Measurements from ENCODE around the gene PALD1.
"Not testable (repeated sequence)": the region's sequence is repeated elsewhere in the genome, so short reads cannot be mapped to it uniquely, and the experiment has no call there.

PALD1 gene

DNA sequence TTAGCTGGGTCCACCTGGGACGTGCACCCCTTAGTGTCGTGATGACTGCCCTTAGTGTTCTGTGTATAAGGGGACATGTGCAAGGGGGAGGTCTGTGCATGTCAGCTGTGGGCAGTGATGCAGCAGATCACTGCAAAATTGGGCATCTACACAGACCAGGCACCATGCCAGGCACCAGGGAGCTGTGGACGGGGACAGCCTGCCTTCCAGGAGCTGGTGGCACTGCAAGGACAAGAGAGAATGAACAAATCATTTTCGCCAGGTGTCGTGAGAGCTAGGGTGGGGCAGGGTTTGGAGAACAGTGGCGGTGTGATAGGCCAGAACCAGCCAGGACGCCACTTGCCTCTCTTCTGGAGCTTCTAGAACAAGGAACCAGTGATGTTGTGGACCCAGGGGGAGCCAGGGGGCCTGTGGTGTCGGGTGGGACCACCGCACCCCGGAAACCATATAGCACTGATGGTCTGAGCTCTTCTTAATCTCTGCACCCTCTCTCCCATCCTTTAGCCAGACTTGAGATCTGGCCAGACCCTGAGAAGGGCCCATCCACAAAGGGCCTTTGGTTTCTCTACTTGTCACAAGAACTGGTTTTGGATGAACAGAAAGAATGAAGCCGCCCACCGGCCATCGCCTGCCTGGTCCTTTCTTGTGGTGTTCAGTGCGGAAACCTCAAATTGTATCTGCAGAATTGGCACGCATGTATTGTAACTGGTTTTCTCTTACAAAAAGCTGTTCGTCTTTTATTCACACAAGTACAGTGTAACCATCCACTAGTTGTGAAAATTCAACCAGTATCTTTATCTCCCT lies 93.3 kb downstream of the PALD1 start:
- no peak for DNase-seq (ENCODE audit: low spot score)

DNA sequence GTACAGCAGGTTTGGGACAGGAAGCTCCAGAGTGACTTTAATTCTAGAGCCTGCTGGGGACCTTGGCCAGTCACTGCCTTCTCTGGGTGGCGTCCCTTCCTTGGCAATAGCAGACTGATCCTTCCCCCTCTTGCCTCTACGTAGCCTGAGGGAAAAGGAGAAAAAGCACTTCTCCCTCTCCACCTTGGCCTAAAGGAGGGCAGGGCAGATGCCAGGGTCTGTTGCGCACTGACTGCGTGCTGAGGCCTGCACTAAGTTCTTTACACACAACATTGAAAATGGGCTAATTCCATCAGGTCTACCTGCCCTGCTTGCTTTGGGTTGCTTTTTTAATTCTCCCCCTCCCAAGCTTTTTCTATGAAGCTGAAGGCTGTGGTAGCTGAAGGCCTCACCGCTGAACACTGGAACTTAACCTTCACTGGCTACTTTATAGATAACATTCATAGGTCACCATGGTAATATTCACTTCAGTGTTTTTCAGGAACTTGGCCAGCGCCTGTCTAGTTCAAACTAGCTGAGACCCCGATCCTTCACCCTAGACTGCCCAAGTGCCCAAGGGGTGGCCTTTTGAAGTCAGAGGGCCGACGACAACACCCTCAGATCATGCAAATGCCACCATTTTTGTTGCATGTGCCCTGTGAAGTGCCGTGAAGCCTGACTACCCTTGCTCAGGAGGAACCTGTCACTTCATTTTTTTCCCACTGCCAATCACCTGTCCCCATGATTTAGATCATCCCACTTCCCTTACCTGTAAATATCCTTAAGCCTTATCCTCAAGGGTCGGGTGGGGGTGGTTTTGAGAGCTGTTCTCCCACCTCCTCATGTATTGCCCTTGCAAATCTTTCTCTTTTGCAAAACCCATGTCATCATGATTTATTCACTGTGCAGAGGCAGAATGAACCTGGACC lies 95.3 kb downstream of the PALD1 start:
- no peak for DNase-seq (ENCODE audit: low spot score)

DNA sequence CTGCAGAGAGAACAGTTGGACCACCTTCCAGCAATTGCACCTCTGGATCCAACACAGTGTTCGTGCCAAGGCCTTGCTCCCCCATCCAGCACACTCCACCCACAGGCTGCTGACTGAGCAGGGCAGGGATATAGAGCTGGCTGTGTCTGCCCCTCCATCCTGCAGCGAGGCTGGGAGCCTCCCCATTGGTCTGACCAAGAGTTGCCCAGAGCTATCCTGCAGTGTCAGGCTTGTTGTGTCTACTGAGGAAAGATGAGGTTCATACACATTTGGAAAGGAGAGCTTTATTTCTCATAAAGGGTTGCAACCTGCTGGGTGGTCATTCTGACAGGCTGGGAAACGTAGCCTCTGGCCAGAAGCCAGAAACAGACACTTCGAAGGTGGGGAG lies 96.9 kb downstream of the PALD1 start:
- DNase-seq (ENCODE audit: low spot score): no peak

DNA sequence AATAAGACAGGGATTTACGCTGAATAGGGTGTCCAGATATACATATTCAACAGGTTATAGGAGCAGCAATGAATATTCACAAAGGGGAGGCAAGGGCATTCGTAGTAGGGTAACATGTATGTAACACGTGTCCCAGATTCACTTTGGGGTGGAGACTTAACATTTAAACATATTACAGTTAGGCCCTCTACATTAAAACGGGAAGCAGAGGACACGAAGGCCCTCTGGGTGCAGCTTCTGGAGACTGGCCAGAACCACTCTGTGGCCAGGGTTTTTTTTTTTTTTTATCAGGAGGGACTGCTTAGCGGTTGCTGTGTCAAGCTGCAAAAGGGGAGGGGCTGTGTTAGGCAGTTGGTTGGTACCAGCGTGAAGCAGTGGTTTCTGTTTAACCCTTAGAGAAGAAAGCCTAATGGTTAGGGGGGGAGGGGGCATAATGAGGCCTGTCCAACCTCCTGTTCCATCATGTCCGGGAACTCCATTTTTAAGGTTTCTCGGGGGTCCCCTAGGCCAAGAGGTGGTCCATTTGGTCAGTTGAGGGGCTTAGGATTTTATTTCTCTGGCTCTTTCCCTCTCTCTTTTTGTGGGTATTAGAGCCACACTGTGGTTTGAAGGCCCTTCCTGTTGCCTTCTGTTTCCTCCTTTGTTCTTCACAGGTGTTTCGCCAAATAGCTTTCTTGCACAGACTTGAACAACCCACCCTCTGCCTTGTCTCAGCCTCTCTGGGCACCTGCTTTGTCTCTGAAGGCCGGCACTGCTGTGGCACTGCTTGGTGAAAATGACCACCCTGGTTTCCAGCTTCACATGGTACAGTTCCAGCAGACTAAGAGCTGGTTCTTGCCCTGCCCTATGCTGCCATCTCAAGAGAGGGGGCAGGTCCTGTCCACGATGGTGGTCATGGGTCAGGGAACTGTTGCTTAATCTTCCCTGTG lies 97.6 kb downstream of the PALD1 start:
- DNase-seq (ENCODE audit: low spot score): peak; percentile 45

DNA sequence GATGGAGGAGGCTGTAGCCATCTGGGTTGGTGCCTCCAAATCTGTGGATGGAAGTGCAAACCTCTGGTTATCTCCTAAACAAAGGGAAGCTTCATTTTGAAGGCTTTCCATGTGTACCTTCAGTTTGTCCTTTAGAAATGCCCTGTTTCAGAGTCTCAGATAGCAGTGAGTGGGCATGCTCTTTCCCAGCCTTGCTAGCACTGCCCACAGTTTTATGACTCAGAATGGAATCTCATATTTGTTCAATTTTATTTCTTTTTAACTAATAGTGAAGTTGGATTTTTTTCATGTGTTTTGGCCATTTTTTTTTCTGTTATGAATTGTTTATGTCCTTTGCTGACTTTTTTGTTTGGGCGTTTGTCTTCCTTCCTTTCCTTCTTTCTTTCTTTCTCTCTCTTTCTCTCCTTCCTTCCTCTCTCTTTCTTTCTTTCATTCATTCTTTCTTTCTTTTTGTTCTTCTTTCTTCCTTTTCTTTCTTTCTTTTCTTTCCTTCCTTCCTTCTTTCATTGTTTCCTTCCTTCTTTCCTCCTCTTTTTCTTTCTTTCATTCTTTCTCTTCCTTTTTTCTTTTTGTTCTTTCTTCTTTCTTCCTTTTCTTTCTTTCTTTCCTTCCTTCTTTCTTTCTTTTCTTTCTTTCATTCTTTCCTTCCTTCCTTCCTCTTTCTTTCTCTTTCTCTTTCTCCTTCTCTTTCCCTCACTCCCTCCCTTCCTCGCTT lies 98.4 kb downstream of the PALD1 start:
- no peak for DNase-seq (ENCODE audit: low spot score)

DNA sequence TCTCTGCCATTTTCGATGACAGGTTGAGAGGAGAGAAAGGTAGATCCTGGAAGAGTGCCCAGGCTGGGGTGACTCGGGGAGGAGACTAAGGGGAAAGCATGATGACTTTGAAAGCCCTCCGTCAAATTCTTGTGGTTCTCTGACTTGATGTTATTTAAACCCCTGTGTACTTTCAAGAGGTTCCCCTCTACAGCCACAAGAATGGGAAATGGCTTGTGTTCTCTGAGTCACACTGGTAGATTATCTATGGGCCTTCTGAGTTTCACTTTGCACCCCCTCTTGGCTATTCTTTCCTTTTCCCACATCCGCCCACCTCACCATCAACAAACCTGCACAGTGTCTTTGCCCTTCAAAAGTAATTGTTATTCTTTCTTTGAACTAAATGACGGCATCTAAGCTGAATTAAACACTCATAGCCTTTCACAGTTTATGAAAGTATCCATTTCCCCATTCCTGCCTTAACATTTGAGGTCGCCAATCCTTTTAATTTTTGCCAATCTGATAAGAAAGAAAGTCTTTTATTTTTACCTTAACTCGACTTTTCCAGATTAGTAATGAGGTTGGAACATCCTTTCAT lies 99.9 kb downstream of the PALD1 start:
- DNase-seq (ENCODE audit: low spot score): no peak

DNA sequence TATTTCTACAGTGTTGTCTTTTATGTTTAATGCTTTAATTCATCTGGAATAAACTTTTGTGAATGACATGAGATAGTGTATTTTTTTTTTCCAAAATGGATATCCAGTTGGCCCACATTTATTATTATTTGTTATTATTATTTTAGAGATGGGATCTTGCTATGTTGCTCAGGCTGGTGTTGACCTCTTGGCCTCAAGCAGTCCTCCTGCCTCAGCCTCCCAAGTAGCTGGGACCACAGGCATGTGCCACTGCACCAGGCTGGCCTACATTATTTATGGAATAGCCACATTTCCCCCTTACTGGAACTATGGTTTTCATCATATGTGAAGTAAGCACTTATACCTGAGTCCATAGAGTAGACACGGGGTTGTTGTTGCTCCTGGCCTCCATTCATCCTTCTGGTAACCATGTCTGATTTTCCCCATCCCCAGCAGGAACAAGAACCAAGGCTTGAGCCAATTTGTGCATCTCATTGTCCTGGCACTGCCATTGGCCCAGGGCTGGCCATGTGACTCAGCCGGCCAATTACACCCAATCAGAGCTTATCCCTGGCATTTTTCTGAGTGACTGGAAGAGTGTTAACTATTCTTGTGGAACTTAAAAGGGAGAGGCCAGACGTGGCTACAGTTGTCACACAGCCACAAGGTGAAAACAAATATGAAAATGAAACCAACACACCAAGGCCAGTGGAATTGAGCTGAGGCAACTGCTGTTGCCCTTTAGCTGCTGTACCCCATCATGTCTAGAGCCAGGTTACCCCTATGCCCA lies 100.9 kb downstream of the PALD1 start:
- no peak for DNase-seq (ENCODE audit: low spot score)

DNA sequence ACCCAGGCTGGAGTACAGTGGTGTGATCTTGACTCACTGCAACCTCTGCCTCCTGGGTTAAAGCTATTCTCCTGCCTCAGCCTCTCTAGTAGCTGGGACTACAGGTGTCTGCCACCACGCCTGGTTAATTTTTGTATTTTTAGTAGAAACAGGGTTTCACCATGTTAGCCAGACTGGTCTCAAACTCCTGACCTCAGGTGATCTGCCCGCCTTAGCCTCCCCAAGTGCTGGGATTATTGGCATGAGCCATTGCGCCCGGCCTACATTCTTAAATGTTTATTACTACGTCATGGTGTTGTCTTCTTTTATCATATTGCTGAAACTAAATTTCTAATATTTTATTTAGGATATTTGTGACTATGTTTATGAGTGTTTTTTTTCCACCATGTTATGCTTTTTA lies 102.6 kb downstream of the PALD1 start:
- not testable (repeated sequence) for DNase-seq (ENCODE audit: low spot score)

DNA sequence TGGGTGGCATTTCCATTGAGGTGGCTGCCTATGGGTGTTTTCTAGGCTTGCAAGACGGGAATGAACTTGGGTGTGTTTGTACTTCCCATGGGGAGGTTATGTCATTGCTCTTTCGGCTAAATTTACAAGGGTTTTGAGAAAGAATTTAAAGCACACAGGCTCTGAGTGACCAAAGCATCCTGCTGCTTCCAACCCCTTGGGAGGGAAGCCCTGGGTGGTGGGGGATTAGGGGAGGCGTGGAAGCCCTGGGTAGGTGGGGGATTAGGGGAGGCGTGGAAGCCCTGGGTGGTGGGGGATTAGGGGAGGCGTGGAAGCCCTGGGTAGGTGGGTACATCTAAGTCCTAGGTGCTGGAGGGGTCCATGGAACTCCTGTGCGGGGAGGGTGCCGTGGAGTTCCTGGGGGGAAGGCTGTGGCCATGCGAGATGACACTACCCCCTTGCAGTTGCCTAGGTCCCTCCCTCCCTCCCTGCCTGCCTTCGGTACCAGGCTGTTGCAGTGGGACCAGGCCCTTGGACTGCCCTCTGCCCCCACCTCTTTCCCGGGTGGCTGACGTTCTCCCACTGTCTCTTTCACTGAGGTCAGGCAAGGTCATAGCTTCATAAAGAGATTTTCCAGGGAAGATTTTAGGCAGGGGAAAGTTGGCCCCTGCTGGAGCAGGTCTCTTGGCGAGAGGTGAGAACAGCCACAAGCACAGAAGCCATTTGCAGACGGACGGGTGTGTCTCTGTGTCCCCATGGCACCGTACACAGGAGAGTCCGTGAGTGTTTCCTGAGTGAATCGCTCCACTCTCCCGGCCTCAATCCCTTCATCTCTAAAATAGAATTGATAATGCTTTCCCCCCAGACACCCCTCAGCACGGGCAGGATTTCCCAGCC lies 104.5 kb downstream of the PALD1 start:
- no peak for DNase-seq (ENCODE audit: low spot score)

DNA sequence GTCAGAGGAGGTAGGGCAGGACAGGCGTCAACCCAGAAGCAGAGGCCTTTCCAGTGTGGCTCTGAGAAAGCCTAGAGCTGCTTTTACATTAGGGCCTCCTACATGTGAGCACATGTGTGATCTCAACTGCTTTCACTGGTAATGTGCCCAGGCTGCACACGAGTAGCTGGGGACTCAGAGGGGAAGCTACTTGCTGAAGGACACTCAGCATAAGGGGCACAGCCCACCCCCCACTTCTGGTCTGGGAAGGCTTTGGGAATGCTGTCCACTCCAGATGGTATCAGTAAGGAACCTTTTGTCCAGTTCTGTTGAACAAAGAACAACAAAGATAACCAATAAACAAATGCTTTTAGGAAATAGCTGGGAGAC lies 105.1 kb downstream of the PALD1 start:
- DNase-seq (ENCODE audit: low spot score): no peak

DNA sequence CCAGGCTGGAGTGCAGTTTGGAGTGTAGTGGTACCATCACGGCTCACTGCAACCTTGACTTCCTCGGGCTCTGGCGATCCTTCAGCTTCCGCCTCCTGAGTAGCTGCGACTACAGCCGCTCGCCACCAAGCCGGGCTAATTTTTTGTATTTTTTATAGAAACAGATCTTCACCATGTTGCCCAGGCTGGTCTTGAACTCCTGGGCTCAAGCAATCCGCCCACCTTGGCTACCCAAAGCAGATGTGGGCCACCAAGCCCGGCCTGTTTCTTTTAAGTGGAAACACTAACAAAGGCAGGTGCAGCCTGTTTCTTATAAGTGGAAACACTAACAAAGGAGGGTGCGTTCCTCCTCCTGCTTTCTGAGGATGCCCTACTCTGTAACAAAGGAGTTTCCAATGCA lies 105.8 kb downstream of the PALD1 start:
- no peak for DNase-seq (ENCODE audit: low spot score)

DNA sequence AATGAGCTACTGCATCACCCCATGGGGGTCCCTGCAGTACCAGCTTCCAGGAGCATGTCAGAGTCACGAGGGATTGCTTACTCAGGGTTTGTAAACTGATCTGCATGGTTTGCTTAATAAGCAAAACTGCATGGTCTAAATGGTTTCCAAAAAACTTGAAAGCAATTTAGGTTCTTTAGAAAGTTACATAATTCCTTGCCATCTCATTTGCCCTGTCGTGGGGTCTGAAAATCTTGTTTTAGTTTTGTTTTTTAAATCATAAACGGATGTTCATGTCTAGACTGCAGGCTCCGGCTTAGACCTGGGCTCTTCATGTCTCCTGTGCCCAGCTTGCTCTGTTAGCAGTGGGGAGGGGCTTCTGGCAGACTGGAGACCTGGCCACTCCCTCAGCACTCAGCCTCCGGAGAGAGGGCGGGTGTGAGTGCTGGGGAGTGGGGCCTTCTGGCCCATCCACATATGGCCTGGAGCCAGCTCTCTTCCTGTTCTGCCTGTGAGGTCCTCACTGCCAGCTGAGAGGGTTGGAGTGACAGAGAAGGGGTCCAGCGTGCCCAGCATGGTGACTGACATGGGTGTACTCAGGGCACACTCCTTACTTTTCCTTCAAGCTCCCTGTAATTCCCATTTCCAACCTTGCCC lies 106.5 kb downstream of the PALD1 start:
- no peak for DNase-seq (ENCODE audit: low spot score)

DNA sequence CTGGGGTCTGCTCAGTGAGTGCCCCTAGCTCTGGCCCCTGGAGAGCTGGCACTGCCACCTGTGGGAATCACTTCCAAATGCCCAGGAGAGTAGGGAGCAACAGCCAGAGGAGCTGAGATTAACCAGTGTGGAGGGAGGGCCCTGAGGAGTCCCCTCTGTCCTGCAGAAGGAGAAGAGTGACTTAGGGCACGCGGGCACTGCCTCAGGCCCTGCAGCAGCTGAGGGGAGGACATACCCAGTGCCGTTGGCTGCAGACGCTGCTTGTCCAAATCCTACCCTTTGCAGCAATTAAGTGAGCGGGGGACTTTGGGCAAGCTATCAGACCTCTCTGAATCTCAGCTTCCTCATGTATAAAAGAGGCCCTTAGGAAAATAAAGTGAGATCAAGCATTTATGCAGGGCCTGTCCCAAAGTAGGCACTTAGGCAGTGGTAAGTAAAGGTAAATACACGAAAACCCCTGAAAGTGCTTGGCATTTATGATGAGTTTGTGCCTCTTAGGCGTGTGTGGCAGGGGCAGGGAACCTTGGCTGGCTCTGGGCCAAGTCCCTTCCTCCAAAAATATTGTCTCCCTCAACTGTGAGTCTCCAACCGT lies 107.1 kb downstream of the PALD1 start:
- DNase-seq (ENCODE audit: low spot score): no peak

DNA sequence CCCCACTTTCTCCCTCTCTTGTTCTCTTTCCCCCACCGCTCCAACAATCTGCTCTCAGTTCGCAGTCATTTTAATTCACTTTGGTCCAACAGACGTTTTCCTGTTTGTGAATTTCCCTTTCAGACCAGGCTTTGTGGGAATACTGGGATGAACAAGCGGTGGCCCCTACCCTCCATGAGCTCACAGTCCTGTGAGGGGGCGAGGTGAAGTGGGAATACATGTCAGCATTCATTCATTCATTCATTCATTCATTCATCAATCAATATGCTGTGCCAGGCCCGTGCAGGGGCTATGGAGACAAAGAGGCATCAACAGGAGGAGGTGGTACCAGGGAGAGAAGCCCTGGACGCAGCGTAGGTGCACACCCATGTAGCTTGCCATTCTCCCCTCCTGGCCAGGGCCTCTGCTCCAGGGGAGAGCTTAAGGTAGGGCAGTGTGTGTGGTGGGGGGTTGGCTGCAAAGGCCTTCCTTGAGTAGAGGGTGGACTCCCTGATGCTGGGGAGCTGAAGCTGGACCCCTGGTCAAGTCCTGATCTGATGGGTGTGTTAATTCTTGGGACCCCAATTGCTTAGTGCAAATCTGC lies 107.9 kb downstream of the PALD1 start:
- no peak for DNase-seq (ENCODE audit: low spot score)

DNA sequence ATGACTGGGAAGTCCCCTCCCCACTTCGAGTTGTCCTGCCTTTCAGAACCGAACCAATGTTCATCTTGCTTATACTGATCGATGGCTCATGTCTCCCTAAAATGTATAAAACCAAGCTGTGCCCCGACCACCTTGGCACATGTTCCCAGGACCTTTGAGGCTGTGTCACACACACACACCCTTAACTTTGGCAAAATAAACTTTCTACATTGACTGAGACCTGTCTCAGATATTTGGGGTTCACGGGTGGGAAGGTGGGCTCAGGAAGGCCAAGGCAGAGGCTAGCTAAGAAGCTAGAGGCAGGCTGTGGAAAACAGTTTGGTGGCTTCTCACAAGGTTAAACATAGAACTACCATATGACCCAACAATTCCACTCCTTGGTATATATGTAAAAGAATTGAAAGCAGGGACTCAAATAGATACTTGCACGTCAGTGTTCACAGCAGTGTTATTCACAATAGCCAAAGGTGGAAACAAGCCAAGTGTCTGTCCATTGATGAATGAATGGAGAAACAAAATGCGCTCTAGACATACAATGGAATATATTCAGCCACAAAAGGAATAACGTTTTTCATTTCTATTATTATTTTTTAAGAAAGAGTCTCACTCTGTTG lies 108.6 kb downstream of the PALD1 start:
- DNase-seq (ENCODE audit: low spot score): peak; percentile 78

DNA sequence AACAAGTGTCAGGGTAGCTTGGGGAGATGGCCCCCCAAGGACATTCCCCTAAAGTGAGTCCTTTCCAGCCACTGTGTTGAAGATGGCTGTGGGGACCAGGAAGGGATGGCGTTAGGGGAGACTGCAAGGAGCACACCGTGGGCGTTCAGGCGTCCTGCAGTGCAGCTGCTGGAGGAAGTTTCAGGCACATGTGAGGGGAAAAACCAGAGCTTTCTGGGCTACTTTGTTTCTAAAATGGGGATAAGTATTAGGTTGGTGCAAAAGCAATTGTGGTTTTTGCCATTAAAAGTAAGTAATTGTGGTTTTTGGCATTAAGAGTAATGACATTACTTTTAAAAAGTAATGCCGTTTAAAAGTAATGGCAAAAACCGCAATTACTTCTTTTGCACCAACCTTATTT lies 109.7 kb downstream of the PALD1 start:
- no peak for DNase-seq (ENCODE audit: low spot score)

DNA sequence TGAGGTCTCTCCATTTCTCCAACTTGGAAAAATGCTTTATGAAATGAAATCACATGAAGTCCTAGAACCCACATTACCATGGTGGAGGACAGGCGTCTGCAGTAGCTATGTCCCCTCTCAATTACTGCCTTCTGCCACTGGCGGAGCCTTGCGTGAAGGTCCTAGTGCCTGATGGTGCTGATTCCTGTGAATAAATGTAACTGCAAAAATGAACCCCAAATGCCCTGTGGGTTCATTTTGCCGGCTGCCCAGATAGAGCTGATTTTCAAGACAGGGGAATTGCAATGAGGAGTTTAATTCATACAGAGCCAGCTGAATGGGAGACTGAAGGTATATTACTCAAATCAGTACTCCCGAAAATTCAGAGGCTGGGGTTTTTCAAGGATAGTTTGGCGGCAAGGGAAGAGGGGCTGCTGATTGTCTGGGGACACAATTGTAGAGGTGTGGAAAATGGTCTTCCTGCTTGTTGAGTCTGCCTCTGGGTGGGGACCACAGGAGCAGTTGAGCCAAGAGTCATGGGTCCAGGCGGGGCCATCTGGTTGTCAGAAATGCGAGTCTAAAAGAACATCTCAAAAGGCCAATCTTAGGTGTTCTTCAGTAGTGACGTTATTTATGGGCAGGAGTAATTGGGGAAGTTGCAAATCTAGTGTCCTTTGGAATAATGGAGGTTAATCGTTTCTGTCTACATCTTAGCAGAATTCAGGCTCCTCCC lies 110.4 kb downstream of the PALD1 start:
- DNase-seq (ENCODE audit: low spot score): no peak

Measured in Ammon's horn (tissue), 1 donor.